Ishikawa (cell line): ENCODE results near the gene CDKN2A.
A peak's percentile ranks its signal among the peaks of the same experiment; 100 is the strongest.

Experiments
- CEBPB ChIP-seq: IDR thresholded peaks from 2 replicates; pipeline ENCODE4 v1.6.1; 2012
- CREB1 ChIP-seq: IDR thresholded peaks from 2 replicates; pipeline ENCODE4 v1.6.1; 2012; ENCODE audit warnings: low read depth
- EGR1 ChIP-seq: IDR thresholded peaks from 2 replicates; pipeline ENCODE4 v1.6.1; 2012
- EP300 ChIP-seq: IDR thresholded peaks from 2 replicates; pipeline ENCODE4 v1.6.1; 2012; ENCODE audit warnings: borderline replicate concordance
- FOXM1 ChIP-seq: IDR thresholded peaks from 2 replicates; pipeline ENCODE4 v1.6.1; 2012; ENCODE audit warnings: low read depth, borderline replicate concordance
- MAX ChIP-seq: IDR thresholded peaks from 2 replicates; pipeline ENCODE4 v1.6.1; 2012
- NFIC ChIP-seq: IDR thresholded peaks from 2 replicates; pipeline ENCODE4 v1.6.1; 2012
- RAD21 ChIP-seq: IDR thresholded peaks from 2 replicates; pipeline ENCODE4 v1.6.1; 2012; ENCODE audit warnings: low read depth
- REST ChIP-seq: IDR thresholded peaks from 2 replicates; pipeline ENCODE4 v1.6.1; 2012; ENCODE audit warnings: low read depth, mild to moderate bottlenecking
- TAF1 ChIP-seq: IDR thresholded peaks from 2 replicates; pipeline ENCODE4 v1.6.1; 2012; ENCODE audit warnings: low read depth, mild to moderate bottlenecking
- TCF12 ChIP-seq: IDR thresholded peaks from 2 replicates; pipeline ENCODE4 v1.6.1; 2012; ENCODE audit warnings: low read depth
- TEAD4 ChIP-seq: IDR thresholded peaks from 2 replicates; pipeline ENCODE4 v1.6.1; 2012
- USF1 ChIP-seq: IDR thresholded peaks from 2 replicates; pipeline ENCODE4 v1.6.1; 2012
- YY1 ChIP-seq: IDR thresholded peaks from 2 replicates; pipeline ENCODE4 v1.6.1; 2012; ENCODE audit warnings: low read depth
- ZBTB7A ChIP-seq: IDR thresholded peaks from 2 replicates; pipeline ENCODE4 v1.6.1; 2012; ENCODE audit warnings: low read depth

The CDKN2A gene

GRCh38 chr9:21983561-21983935 is 10.6 kb downstream of the CDKN2A start:
- TF ChIP-seq FOXM1 (no peak), EP300 (no peak), TCF12 (no peak)

GRCh38 chr9:21982861-21983560 is 11.2 kb downstream of the CDKN2A start:
- TF ChIP-seq REST (no peak), USF1 (no peak), CEBPB (no peak), ZBTB7A (no peak), YY1 (no peak), EP300 (no peak), EGR1 (no peak), TAF1 (no peak), RAD21 (no peak), FOXM1 (no peak)

GRCh38 chr9:21982391-21982790 is 11.8 kb downstream of the CDKN2A start:
- TF ChIP-seq TEAD4 (no peak), TCF12 (no peak), USF1 (no peak), CREB1 (no peak), ZBTB7A (no peak), RAD21 (no peak)

- no peak for TF ChIP-seq RAD21
These were observed 17.8 kb downstream of the CDKN2A start for GRCh38 chr9:21976334-21976875.

- peak; percentile 93 for TF ChIP-seq MAX
- no peak for TF ChIP-seq REST
- no peak for TF ChIP-seq CEBPB
- peak; percentile 92 for TF ChIP-seq ZBTB7A
- TF ChIP-seq EGR1 = peak; percentile 79
- no peak for TF ChIP-seq RAD21
- no peak for TF ChIP-seq FOXM1
- no peak for TF ChIP-seq CREB1
- TF ChIP-seq TCF12 = peak; percentile 66
- TF ChIP-seq NFIC = peak; percentile 80
- peak; percentile 76 for TF ChIP-seq TAF1
- no peak for TF ChIP-seq TEAD4
- TF ChIP-seq EP300 = peak; percentile 20; the same call in 1 of the 2 replicates
- peak; percentile 69; the same call in 1 of the 2 replicates for TF ChIP-seq YY1
- 0 out of 2 replicates have a peak, but pooled peaks have one; percentile 37 for TF ChIP-seq USF1
These were observed 19.3 kb downstream of the CDKN2A start for GRCh38 chr9:21974722-21975409.

GRCh38 chr9:21974343-21974721 is 19.9 kb downstream of the CDKN2A start:
- TF ChIP-seq REST (no peak), USF1 (no peak), CEBPB (no peak), CREB1 (no peak), TAF1 (no peak), ZBTB7A (no peak), EGR1 (no peak), MAX (no peak), FOXM1 (no peak), NFIC (no peak), RAD21 (no peak), EP300 (no peak)
